ENCODE measurements around the gene NRTN.

DNA sequence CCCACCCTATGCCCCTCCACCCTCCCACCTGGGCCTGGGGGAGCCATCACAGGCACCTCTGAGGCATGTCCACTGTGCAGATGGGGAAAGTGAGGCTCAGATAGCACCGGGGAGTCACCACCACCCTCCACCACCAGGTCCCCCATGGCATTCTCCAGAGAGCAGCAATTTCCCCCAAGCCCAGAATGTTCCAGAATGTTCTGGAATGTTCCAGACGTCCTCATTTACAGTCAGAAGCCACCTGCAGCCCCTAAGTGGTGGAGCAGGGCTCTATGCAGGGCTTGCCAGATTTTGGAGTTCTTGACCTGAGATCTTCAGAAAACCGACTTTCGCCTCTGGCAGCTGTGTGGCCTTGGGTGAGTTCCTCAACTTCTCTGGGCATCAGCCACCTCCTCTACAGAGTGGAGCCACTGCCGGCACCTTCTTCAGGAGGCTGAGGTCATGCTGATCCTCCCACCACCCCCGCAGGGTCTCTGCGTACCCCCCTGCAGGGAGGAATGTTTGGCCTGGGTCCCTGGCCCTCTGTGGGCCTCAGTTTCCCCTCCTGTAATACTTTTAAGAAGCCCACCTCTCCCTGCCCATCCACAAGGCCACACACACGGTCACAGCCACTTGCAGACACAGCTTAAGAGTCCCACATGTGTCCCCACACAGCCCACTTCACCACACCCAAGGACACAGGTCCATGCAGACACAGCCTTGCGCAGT, 59.3 kb downstream of the NRTN start:
- TF ChIP-seq, protein P1, sequence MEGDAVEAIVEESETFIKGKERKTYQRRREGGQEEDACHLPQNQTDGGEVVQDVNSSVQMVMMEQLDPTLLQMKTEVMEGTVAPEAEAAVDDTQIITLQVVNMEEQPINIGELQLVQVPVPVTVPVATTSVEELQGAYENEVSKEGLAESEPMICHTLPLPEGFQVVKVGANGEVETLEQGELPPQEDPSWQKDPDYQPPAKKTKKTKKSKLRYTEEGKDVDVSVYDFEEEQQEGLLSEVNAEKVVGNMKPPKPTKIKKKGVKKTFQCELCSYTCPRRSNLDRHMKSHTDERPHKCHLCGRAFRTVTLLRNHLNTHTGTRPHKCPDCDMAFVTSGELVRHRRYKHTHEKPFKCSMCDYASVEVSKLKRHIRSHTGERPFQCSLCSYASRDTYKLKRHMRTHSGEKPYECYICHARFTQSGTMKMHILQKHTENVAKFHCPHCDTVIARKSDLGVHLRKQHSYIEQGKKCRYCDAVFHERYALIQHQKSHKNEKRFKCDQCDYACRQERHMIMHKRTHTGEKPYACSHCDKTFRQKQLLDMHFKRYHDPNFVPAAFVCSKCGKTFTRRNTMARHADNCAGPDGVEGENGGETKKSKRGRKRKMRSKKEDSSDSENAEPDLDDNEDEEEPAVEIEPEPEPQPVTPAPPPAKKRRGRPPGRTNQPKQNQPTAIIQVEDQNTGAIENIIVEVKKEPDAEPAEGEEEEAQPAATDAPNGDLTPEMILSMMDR (conservative IDR thresholded peaks at IDR 0.05) = no peak
- no peak for TF ChIP-seq EZH2 (IDR thresholded peaks at IDR 0.05; ENCODE audit: low read depth)
